Stimulated activated CD4-positive, alpha-beta T cell treated with anti-CD3 and anti-CD28 coated beads, Interleukin-4, amount 100 ng/mL, for 48 hours (primary cell): ENCODE measurements around the gene TMEM135.

ENCODE experiments used
- DNase-seq, 2 donors: peaks; one replicate each; pipeline ENCODE4 v3.0.0-alpha.2; 2020; ENCODE audit warnings: low read depth in 2 of 2

The TMEM135 gene

GRCh38 chr11:87301785-87302540 lies 264.2 kb downstream of the TMEM135 start:
- DNase-seq: no peak

- DNase-seq: no peak
Measured at GRCh38 chr11:87304412-87304811, 266.7 kb downstream of the TMEM135 start.

GRCh38 chr11:87306262-87306851 lies 268.6 kb downstream of the TMEM135 start:
- no peak for DNase-seq

GRCh38 chr11:87307101-87307500 lies 269.4 kb downstream of the TMEM135 start:
- no peak for DNase-seq

GRCh38 chr11:87315229-87315628 lies 277.5 kb downstream of the TMEM135 start:
- no peak for DNase-seq

GRCh38 chr11:87316491-87316890 lies 278.8 kb downstream of the TMEM135 start:
- no peak for DNase-seq

- DNase-seq: no peak
Measured at GRCh38 chr11:87317441-87317840, 279.7 kb downstream of the TMEM135 start.

GRCh38 chr11:87320123-87320522 lies 282.4 kb downstream of the TMEM135 start:
- DNase-seq: no peak

GRCh38 chr11:87322568-87322967 lies 284.8 kb downstream of the TMEM135 start:
- DNase-seq: no peak

- DNase-seq: no peak
Measured at GRCh38 chr11:87323899-87324298, 286.2 kb downstream of the TMEM135 start.

- no peak for DNase-seq
Measured at GRCh38 chr11:87324817-87325489, 287.2 kb downstream of the TMEM135 start.

- no peak for DNase-seq
Measured at GRCh38 chr11:87325490-87325872, 287.7 kb downstream of the TMEM135 start.

GRCh38 chr11:87326594-87326993 lies 288.9 kb downstream of the TMEM135 start:
- DNase-seq: no peak

GRCh38 chr11:87329172-87329571 lies 291.4 kb downstream of the TMEM135 start:
- DNase-seq: no peak

- DNase-seq: no peak
Measured at GRCh38 chr11:87330187-87330601, 292.5 kb downstream of the TMEM135 start.

- no peak for DNase-seq
Measured at GRCh38 chr11:87331273-87331672, 293.5 kb downstream of the TMEM135 start.

GRCh38 chr11:87338046-87338639 lies 300.4 kb downstream of the TMEM135 start:
- no peak for DNase-seq

- DNase-seq: no peak
Measured at GRCh38 chr11:87339416-87339815, 301.7 kb downstream of the TMEM135 start.

- no peak for DNase-seq
Measured at GRCh38 chr11:87347441-87347840, 309.7 kb downstream of the TMEM135 start.

- no peak for DNase-seq
Measured at GRCh38 chr11:87347854-87348253, 310.1 kb downstream of the TMEM135 start.

GRCh38 chr11:87351676-87352075 lies 313.9 kb downstream of the TMEM135 start:
- DNase-seq: no peak
